Subcutaneous abdominal adipose tissue (tissue), 5 donors: ENCODE measurements around the gene PTPRD.

Experiments
- H3K27ac ChIP-seq: one replicate; pipeline ENCODE4 v1.7.0; 2013; ENCODE audit warnings: low read depth, mild to moderate bottlenecking, inconsistent platforms, low read length, moderate library complexity
- H3K27me3 ChIP-seq, 5 donors: one replicate each; pipeline ENCODE4 v1.7.0; 2013; ENCODE audit warnings: low read length in 5 of 5, inconsistent platforms in 1 of 5; ENCODE audit not compliant: control insufficient read depth in 5 of 5, insufficient read depth in 4 of 5
- H3K36me3 ChIP-seq, 5 donors: one replicate each; pipeline ENCODE4 v1.7.0; 2013; ENCODE audit warnings: low read length in 5 of 5; ENCODE audit not compliant: control insufficient read depth in 5 of 5, insufficient read depth in 5 of 5
- H3K4me1 ChIP-seq, 5 donors: one replicate each; pipeline ENCODE4 v1.7.0; 2013; ENCODE audit warnings: low read length in 5 of 5, mild to moderate bottlenecking in 3 of 5, moderate library complexity in 1 of 5; ENCODE audit not compliant: control insufficient read depth in 5 of 5, insufficient read depth in 5 of 5
- H3K4me3 ChIP-seq, 5 donors: one replicate each; pipeline ENCODE4 v1.7.0; 2013; ENCODE audit warnings: low read length in 5 of 5, low read depth in 1 of 5
- H3K9ac ChIP-seq, 5 donors: one replicate each; pipeline ENCODE4 v1.7.0; 2013; ENCODE audit warnings: low read length in 5 of 5, mild to moderate bottlenecking in 4 of 5, moderate library complexity in 3 of 5
- H3K9me3 ChIP-seq, 5 donors: one replicate each; pipeline ENCODE4 v1.7.0; 2013; ENCODE audit warnings: low read length in 5 of 5; ENCODE audit not compliant: control insufficient read depth in 5 of 5
- donor health status: healthy.
- donor health status: healthy.
- donor health status: healthy.
- donor health status: healthy.
- donor health status: healthy.

The PTPRD gene

GRCh38 chr9:8869812-8870211, 1743.0 kb downstream of the PTPRD start:
- H3K9me3 ChIP-seq, result no peaks in the 10 kb centered on the region
- H3K4me3 ChIP-seq, result no peak overlapping the region
- H3K36me3 ChIP-seq, result no peaks in the 10 kb centered on the region
- no peaks in the 10 kb centered on the region for H3K27me3 ChIP-seq
- H3K27ac ChIP-seq, result no peak overlapping the region
- H3K4me1 ChIP-seq, result no peaks in the 10 kb centered on the region
- no peak overlapping the region for H3K9ac ChIP-seq

- Histone ChIP-seq H3K9ac (no peak overlapping the region), H3K4me1 (no peaks in the 10 kb centered on the region), H3K27ac (no peak overlapping the region), H3K9me3 (no peaks in the 10 kb centered on the region), H3K27me3 (no peaks in the 10 kb centered on the region), H3K36me3 (no peaks in the 10 kb centered on the region), H3K4me3 (no peak overlapping the region)
Observed at GRCh38 chr9:8868632-8869031, 1744.2 kb downstream of the PTPRD start.

GRCh38 chr9:8867148-8867547, 1745.7 kb downstream of the PTPRD start:
- Histone ChIP-seq H3K4me1 (no peaks in the 10 kb centered on the region), H3K9me3 (no peaks in the 10 kb centered on the region), H3K4me3 (no peak overlapping the region), H3K27me3 (no peaks in the 10 kb centered on the region), H3K9ac (no peak overlapping the region), H3K27ac (no peak overlapping the region), H3K36me3 (no peaks in the 10 kb centered on the region)

GRCh38 chr9:8864545-8864896, 1748.3 kb downstream of the PTPRD start:
- no peaks in the 10 kb centered on the region for H3K4me1 ChIP-seq
- no peaks in the 10 kb centered on the region for H3K36me3 ChIP-seq
- H3K9me3 ChIP-seq, result no peaks in the 10 kb centered on the region
- peaks cover 0 to 7% (median 0%) of the 10 kb centered on the region in 5 donors for H3K27me3 ChIP-seq
- H3K4me3 ChIP-seq, result no peak overlapping the region
- no peak overlapping the region for H3K27ac ChIP-seq
- H3K9ac ChIP-seq, result no peak overlapping the region

- H3K27ac ChIP-seq, result no peak overlapping the region
- no peak overlapping the region for H3K9ac ChIP-seq
- no peak overlapping the region for H3K4me3 ChIP-seq
Observed at GRCh38 chr9:8863886-8864544, 1748.8 kb downstream of the PTPRD start.

GRCh38 chr9:8863069-8863468, 1749.7 kb downstream of the PTPRD start:
- no peaks in the 10 kb centered on the region for H3K36me3 ChIP-seq
- no peak overlapping the region for H3K9ac ChIP-seq
- peaks cover 0 to 10% (median 7%) of the 10 kb centered on the region in 5 donors for H3K4me1 ChIP-seq
- no peak overlapping the region for H3K27ac ChIP-seq
- H3K27me3 ChIP-seq, result peaks cover 9 to 21% (median 10%) of the 10 kb centered on the region in 5 donors
- H3K9me3 ChIP-seq, result no peaks in the 10 kb centered on the region
- H3K4me3 ChIP-seq, result no peak overlapping the region

More at GRCh38 chr9:8863886-8864544, 1748.8 kb downstream of the PTPRD start:
- peaks cover 0 to 12% (median 2%) of the 10 kb centered on the region in 5 donors for H3K27me3 ChIP-seq
- H3K9me3 ChIP-seq, result no peaks in the 10 kb centered on the region
- peaks cover 0 to under 1% (median 0%) of the 10 kb centered on the region in 5 donors for H3K4me1 ChIP-seq
- H3K36me3 ChIP-seq, result no peaks in the 10 kb centered on the region

GRCh38 chr9:8860925-8861324, 1751.9 kb downstream of the PTPRD start:
- H3K9me3 ChIP-seq, result no peaks in the 10 kb centered on the region

GRCh38 chr9:8860086-8860485, 1752.7 kb downstream of the PTPRD start:
- H3K36me3 ChIP-seq, result no peaks in the 10 kb centered on the region
- peaks cover 14 to 30% (median 21%) of the 10 kb centered on the region in 5 donors for H3K27me3 ChIP-seq
- no peak overlapping the region for H3K27ac ChIP-seq
- H3K9ac ChIP-seq, result no peak overlapping the region
- H3K9me3 ChIP-seq, result no peaks in the 10 kb centered on the region
- no peak overlapping the region for H3K4me3 ChIP-seq
- peaks cover 0 to 21% (median 19%) of the 10 kb centered on the region in 5 donors for H3K4me1 ChIP-seq

More at GRCh38 chr9:8860925-8861324, 1751.9 kb downstream of the PTPRD start:
- Histone ChIP-seq H3K27ac (no peak overlapping the region), H3K9ac (no peak overlapping the region), H3K4me1 (peaks cover 0 to 21% (median 19%) of the 10 kb centered on the region in 5 donors), H3K36me3 (no peaks in the 10 kb centered on the region), H3K4me3 (no peak overlapping the region), H3K27me3 (peaks cover 14 to 30% (median 20%) of the 10 kb centered on the region in 5 donors)

GRCh38 chr9:8859416-8859815, 1753.4 kb downstream of the PTPRD start:
- Histone ChIP-seq H3K27ac (no peak overlapping the region), H3K9me3 (no peaks in the 10 kb centered on the region), H3K36me3 (no peaks in the 10 kb centered on the region), H3K27me3 (peaks cover 14 to 30% (median 21%) of the 10 kb centered on the region in 5 donors), H3K4me3 (no peak overlapping the region), H3K4me1 (peaks cover 0 to 21% (median 19%) of the 10 kb centered on the region in 5 donors), H3K9ac (no peak overlapping the region)

GRCh38 chr9:8858596-8859161, 1754.1 kb downstream of the PTPRD start:
- Histone ChIP-seq H3K27ac (no peak overlapping the region), H3K36me3 (no peaks in the 10 kb centered on the region), H3K9me3 (no peaks in the 10 kb centered on the region), H3K4me1 (peaks cover 0 to 21% (median 19%) of the 10 kb centered on the region in 5 donors), H3K9ac (no peak overlapping the region), H3K27me3 (peaks cover 14 to 30% (median 21%) of the 10 kb centered on the region in 5 donors), H3K4me3 (peak overlapping the region; percentile 44 to 75 (median 68))
